GM23338 (cell line): ENCODE measurements around the gene HGFAC. TPM values are rescaled to one million over a fixed set of nuclear protein-coding genes. Genes with fewer than 3 reads are reported as not detected.

Source experiments
- ATAC-seq: fragments of 200-7000 bp; cut with Tn5 transposase; 3 replicates; pipeline ENCODE4 v1.9.1; 2020
- DNase-seq: peaks from one replicate; pipeline ENCODE4 v3.0.0-alpha.2; 2015; ENCODE audit warnings: low spot score
- H2AFZ ChIP-seq: fragments of 200-600 bp; sonication (generic); 2 replicates; pipeline ENCODE4 v1.8.0; 2016; ENCODE audit warnings: antibody characterized with exemption, mild to moderate bottlenecking, moderate library complexity
- H3F3A ChIP-seq: fragments of 200-600 bp; sonication (generic); replicated peaks from 2 replicates; pipeline ENCODE4 v1.8.0; 2017; ENCODE audit warnings: antibody characterized with exemption, mixed run types, low read depth
- H3K27ac ChIP-seq: fragments of 200-600 bp; sonication (generic); 2 replicates; pipeline ENCODE4 v1.6.1; 2016; ENCODE audit warnings: low read depth
- H3K27me3 ChIP-seq: fragments of 200-600 bp; sonication (generic); 2 replicates; pipeline ENCODE4 v1.8.0; 2016; ENCODE audit warnings: mild to moderate bottlenecking, mixed run types, moderate library complexity; ENCODE audit not compliant: insufficient read depth
- H3K36me3 ChIP-seq: fragments of 200-600 bp; sonication (generic); 2 replicates; pipeline ENCODE4 v1.8.0; 2016; ENCODE audit warnings: mild to moderate bottlenecking; ENCODE audit not compliant: insufficient read depth
- H3K4me1 ChIP-seq: fragments of 200-600 bp; sonication (generic); 2 replicates; pipeline ENCODE4 v1.8.0; 2016; ENCODE audit warnings: mild to moderate bottlenecking, moderate library complexity; ENCODE audit not compliant: insufficient read depth
- H3K4me2 ChIP-seq: fragments of 200-600 bp; sonication (generic); 2 replicates; pipeline ENCODE4 v1.7.1; 2017; ENCODE audit warnings: mixed run types
- H3K4me3 ChIP-seq: fragments of 200-600 bp; sonication (generic); 2 replicates; pipeline ENCODE4 v1.6.1; 2016; ENCODE audit warnings: mixed run types
- H3K79me2 ChIP-seq: fragments of 200-600 bp; sonication (generic); replicated peaks from 2 replicates; pipeline ENCODE4 v1.8.0; 2017; ENCODE audit warnings: mild to moderate bottlenecking; ENCODE audit not compliant: insufficient read depth
- H3K9me2 ChIP-seq: fragments of 200-600 bp; sonication (generic); 2 replicates; pipeline ENCODE4 v1.8.0; 2017; ENCODE audit not compliant: insufficient read depth
- H4K20me1 ChIP-seq: fragments of 200-600 bp; sonication (generic); replicated peaks from 2 replicates; pipeline ENCODE4 v1.8.0; 2017; ENCODE audit warnings: mild to moderate bottlenecking; ENCODE audit not compliant: insufficient read depth
- H3K27ac Mint-ChIP-seq: 2 replicates; pipeline ENCODE4 v1.8.0; 2020; ENCODE audit warnings: inconsistent platforms, mild to moderate bottlenecking, moderate library complexity, mixed read lengths
- H3K27me3 Mint-ChIP-seq: 3 replicates; pipeline ENCODE4 v1.8.0; 2022; ENCODE audit warnings: low read depth, mild to moderate bottlenecking, moderate library complexity, mixed read lengths, inconsistent platforms; ENCODE audit not compliant: insufficient read depth, poor library complexity
- H3K36me3 Mint-ChIP-seq: 3 replicates; pipeline ENCODE4 v1.8.0; 2021; ENCODE audit warnings: low read depth, mild to moderate bottlenecking, inconsistent platforms, moderate library complexity, mixed read lengths
- H3K4me1 Mint-ChIP-seq: 3 replicates; pipeline ENCODE4 v1.8.0; 2020; ENCODE audit warnings: mild to moderate bottlenecking, inconsistent platforms, mixed read lengths
- H3K4me3 Mint-ChIP-seq: 3 replicates; pipeline ENCODE4 v1.8.0; 2021; ENCODE audit warnings: moderate library complexity, mild to moderate bottlenecking, inconsistent platforms, mixed read lengths
- H3K9me3 Mint-ChIP-seq: 3 replicates; pipeline ENCODE4 v1.8.0; 2020; ENCODE audit warnings: moderate library complexity, mild to moderate bottlenecking, inconsistent platforms, mixed read lengths
- CREB1 ChIP-seq: fragments of 250-450 bp; sonication (Bioruptor Pico); IDR thresholded peaks from 2 replicates; pipeline ENCODE4 v1.5.0; 2020; ENCODE audit warnings: low read depth, mild to moderate bottlenecking, moderate library complexity
- EZH2 ChIP-seq: fragments of 200-600 bp; sonication (generic); IDR thresholded peaks from one replicate; pipeline ENCODE4 v1.8.0; 2017; ENCODE audit warnings: antibody characterized with exemption, mild to moderate bottlenecking, low read depth; ENCODE audit not compliant: unreplicated experiment
- EZH2phosphoT487 ChIP-seq: fragments of 200-600 bp; sonication (generic); IDR thresholded peaks from one replicate; pipeline ENCODE4 v1.8.1; 2018; ENCODE audit warnings: antibody characterized with exemption; ENCODE audit not compliant: unreplicated experiment
- JUNB ChIP-seq: IDR thresholded peaks from one replicate; pipeline ENCODE4 v1.6.1; 2016; ENCODE audit warnings: antibody characterized with exemption; ENCODE audit not compliant: unreplicated experiment
- NANOG ChIP-seq: IDR thresholded peaks from 2 replicates; pipeline ENCODE4 v1.6.1; 2016; ENCODE audit warnings: antibody characterized with exemption, borderline replicate concordance
- POLR2AphosphoS5 ChIP-seq: IDR thresholded peaks from 2 replicates; pipeline ENCODE4 v1.6.1; 2016; ENCODE audit warnings: antibody characterized with exemption, low read depth
- STAT1 ChIP-seq: IDR thresholded peaks from one replicate; pipeline ENCODE4 v1.6.1; 2016; ENCODE audit warnings: antibody characterized with exemption; ENCODE audit not compliant: unreplicated experiment
- ZNF114 ChIP-seq: fragments of 250-450 bp; sonication (Bioruptor Pico); IDR thresholded peaks from 2 replicates; pipeline ENCODE4 v1.5.0; 2020; ENCODE audit warnings: mild to moderate bottlenecking, moderate library complexity
- ZNF331 ChIP-seq: fragments of 250-450 bp; sonication (Bioruptor Pico); IDR thresholded peaks from 2 replicates; pipeline ENCODE4 v1.5.0; 2020; ENCODE audit warnings: low read depth, mild to moderate bottlenecking, moderate library complexity
- polyA plus RNA-seq: library from polyadenylated mRNA; unstranded; fragments of >200 nt; fragmentation: Nextera tagmentation; extraction: Ambion mirVana; gene quantifications from 2 replicates; pipeline ENCODE4 v1.2.1, GENCODE V29; 2016
- total RNA-seq: library from RNA; depleted of rRNA; stranded (reverse); fragments of >200 nt; shearing (Covaris generic); gene quantifications from 2 replicates; pipeline ENCODE4 v1.2.3, GENCODE V29; 2014
- TF ChIP-seq, protein P1 (sequence below): IDR thresholded peaks from one replicate; pipeline ENCODE4 v1.6.1; 2018; ENCODE audit warnings: antibody characterized with exemption; ENCODE audit not compliant: unreplicated experiment
- TF ChIP-seq, protein P2 (sequence below): fragments of 250-450 bp; sonication (Bioruptor Pico); IDR thresholded peaks from 2 replicates; pipeline ENCODE4 v1.5.0; 2020; ENCODE audit warnings: mild to moderate bottlenecking, moderate library complexity
- TF ChIP-seq, protein P3 (sequence below): IDR thresholded peaks from 2 replicates; pipeline ENCODE4 v1.6.1; 2016; ENCODE audit warnings: antibody characterized with exemption
- TF ChIP-seq, protein P4 (sequence below), 2 experiments: fragments of 200-600 bp in 1 of 2; sonication (generic) in 1 of 2; conservative IDR thresholded peaks; 2 replicates each; pipeline versions ENCODE4 v1.5.1 to v1.6.1; 2016 to 2017; ENCODE audit warnings: antibody characterized with exemption in 2 of 2, low read depth in 2 of 2, mild to moderate bottlenecking in 2 of 2, moderate library complexity in 1 of 2

Gene HGFAC
- total and polyA plus RNA-seq, 2 experiments from 2014 or later = 0.94 TPM; not detected in 1

- H3K4me3 Mint-ChIP-seq = no peak overlapping the region
- peaks cover 9% of the 10 kb centered on the region; the same call in 1 of the 3 replicates for H3K4me1 Mint-ChIP-seq
- Histone ChIP-seq H3K27me3 (no peaks in the 10 kb centered on the region), H3F3A (no peaks in the 10 kb centered on the region), H3K36me3 (no peaks in the 10 kb centered on the region), H3K27ac (no peak overlapping the region), H3K4me3 (no peak overlapping the region), H4K20me1 (no peaks in the 10 kb centered on the region), H3K4me2 (no peak overlapping the region), H3K4me1 (no peaks in the 10 kb centered on the region), H2AFZ (no peak overlapping the region), H3K79me2 (no peaks in the 10 kb centered on the region), H3K9me2 (no peaks in the 10 kb centered on the region)
- H3K27ac Mint-ChIP-seq = no peak overlapping the region
- no peaks in the 10 kb centered on the region for H3K36me3 Mint-ChIP-seq
- peaks cover 2% of the 10 kb centered on the region for H3K27me3 Mint-ChIP-seq
- no peaks in the 10 kb centered on the region for H3K9me3 Mint-ChIP-seq
- ATAC-seq (no peak), DNase-seq (no peak)
- TF ChIP-seq ZNF331 (CRISPR knock-in tag) (no peak), POLR2AphosphoS5 (no peak), JUNB (no peak), ZNF114 (CRISPR knock-in tag) (no peak), NANOG (no peak), STAT1 (no peak), EZH2 (no peak), EZH2phosphoT487 (no peak), CREB1 (no peak)
- TF ChIP-seq, protein P1, sequence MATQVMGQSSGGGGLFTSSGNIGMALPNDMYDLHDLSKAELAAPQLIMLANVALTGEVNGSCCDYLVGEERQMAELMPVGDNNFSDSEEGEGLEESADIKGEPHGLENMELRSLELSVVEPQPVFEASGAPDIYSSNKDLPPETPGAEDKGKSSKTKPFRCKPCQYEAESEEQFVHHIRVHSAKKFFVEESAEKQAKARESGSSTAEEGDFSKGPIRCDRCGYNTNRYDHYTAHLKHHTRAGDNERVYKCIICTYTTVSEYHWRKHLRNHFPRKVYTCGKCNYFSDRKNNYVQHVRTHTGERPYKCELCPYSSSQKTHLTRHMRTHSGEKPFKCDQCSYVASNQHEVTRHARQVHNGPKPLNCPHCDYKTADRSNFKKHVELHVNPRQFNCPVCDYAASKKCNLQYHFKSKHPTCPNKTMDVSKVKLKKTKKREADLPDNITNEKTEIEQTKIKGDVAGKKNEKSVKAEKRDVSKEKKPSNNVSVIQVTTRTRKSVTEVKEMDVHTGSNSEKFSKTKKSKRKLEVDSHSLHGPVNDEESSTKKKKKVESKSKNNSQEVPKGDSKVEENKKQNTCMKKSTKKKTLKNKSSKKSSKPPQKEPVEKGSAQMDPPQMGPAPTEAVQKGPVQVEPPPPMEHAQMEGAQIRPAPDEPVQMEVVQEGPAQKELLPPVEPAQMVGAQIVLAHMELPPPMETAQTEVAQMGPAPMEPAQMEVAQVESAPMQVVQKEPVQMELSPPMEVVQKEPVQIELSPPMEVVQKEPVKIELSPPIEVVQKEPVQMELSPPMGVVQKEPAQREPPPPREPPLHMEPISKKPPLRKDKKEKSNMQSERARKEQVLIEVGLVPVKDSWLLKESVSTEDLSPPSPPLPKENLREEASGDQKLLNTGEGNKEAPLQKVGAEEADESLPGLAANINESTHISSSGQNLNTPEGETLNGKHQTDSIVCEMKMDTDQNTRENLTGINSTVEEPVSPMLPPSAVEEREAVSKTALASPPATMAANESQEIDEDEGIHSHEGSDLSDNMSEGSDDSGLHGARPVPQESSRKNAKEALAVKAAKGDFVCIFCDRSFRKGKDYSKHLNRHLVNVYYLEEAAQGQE = no peak
- TF ChIP-seq, protein P2, sequence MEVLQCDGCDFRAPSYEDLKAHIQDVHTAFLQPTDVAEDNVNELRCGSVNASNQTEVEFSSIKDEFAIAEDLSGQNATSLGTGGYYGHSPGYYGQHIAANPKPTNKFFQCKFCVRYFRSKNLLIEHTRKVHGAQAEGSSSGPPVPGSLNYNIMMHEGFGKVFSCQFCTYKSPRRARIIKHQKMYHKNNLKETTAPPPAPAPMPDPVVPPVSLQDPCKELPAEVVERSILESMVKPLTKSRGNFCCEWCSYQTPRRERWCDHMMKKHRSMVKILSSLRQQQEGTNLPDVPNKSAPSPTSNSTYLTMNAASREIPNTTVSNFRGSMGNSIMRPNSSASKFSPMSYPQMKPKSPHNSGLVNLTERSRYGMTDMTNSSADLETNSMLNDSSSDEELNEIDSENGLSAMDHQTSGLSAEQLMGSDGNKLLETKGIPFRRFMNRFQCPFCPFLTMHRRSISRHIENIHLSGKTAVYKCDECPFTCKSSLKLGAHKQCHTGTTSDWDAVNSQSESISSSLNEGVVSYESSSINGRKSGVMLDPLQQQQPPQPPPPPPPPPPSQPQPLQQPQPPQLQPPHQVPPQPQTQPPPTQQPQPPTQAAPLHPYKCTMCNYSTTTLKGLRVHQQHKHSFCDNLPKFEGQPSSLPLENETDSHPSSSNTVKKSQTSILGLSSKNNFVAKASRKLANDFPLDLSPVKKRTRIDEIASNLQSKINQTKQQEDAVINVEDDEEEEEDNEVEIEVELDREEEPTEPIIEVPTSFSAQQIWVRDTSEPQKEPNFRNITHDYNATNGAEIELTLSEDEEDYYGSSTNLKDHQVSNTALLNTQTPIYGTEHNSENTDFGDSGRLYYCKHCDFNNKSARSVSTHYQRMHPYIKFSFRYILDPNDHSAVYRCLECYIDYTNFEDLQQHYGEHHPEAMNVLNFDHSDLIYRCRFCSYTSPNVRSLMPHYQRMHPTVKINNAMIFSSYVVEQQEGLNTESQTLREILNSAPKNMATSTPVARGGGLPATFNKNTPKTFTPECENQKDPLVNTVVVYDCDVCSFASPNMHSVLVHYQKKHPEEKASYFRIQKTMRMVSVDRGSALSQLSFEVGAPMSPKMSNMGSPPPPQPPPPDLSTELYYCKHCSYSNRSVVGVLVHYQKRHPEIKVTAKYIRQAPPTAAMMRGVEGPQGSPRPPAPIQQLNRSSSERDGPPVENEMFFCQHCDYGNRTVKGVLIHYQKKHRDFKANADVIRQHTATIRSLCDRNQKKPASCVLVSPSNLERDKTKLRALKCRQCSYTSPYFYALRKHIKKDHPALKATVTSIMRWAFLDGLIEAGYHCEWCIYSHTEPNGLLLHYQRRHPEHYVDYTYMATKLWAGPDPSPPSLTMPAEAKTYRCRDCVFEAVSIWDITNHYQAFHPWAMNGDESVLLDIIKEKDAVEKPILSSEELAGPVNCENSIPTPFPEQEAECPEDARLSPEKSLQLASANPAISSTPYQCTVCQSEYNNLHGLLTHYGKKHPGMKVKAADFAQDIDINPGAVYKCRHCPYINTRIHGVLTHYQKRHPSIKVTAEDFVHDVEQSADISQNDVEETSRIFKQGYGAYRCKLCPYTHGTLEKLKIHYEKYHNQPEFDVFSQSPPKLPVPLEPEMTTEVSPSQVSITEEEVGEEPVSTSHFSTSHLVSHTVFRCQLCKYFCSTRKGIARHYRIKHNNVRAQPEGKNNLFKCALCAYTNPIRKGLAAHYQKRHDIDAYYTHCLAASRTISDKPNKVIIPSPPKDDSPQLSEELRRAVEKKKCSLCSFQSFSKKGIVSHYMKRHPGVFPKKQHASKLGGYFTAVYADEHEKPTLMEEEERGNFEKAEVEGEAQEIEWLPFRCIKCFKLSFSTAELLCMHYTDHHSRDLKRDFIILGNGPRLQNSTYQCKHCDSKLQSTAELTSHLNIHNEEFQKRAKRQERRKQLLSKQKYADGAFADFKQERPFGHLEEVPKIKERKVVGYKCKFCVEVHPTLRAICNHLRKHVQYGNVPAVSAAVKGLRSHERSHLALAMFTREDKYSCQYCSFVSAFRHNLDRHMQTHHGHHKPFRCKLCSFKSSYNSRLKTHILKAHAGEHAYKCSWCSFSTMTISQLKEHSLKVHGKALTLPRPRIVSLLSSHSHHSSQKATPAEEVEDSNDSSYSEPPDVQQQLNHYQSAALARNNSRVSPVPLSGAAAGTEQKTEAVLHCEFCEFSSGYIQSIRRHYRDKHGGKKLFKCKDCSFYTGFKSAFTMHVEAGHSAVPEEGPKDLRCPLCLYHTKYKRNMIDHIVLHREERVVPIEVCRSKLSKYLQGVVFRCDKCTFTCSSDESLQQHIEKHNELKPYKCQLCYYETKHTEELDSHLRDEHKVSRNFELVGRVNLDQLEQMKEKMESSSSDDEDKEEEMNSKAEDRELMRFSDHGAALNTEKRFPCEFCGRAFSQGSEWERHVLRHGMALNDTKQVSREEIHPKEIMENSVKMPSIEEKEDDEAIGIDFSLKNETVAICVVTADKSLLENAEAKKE (CRISPR knock-in tag) = no peak
- TF ChIP-seq, protein P3, sequence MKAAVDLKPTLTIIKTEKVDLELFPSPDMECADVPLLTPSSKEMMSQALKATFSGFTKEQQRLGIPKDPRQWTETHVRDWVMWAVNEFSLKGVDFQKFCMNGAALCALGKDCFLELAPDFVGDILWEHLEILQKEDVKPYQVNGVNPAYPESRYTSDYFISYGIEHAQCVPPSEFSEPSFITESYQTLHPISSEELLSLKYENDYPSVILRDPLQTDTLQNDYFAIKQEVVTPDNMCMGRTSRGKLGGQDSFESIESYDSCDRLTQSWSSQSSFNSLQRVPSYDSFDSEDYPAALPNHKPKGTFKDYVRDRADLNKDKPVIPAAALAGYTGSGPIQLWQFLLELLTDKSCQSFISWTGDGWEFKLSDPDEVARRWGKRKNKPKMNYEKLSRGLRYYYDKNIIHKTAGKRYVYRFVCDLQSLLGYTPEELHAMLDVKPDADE = no peak
- TF ChIP-seq, protein P4, sequence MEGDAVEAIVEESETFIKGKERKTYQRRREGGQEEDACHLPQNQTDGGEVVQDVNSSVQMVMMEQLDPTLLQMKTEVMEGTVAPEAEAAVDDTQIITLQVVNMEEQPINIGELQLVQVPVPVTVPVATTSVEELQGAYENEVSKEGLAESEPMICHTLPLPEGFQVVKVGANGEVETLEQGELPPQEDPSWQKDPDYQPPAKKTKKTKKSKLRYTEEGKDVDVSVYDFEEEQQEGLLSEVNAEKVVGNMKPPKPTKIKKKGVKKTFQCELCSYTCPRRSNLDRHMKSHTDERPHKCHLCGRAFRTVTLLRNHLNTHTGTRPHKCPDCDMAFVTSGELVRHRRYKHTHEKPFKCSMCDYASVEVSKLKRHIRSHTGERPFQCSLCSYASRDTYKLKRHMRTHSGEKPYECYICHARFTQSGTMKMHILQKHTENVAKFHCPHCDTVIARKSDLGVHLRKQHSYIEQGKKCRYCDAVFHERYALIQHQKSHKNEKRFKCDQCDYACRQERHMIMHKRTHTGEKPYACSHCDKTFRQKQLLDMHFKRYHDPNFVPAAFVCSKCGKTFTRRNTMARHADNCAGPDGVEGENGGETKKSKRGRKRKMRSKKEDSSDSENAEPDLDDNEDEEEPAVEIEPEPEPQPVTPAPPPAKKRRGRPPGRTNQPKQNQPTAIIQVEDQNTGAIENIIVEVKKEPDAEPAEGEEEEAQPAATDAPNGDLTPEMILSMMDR (conservative IDR thresholded peaks at IDR 0.05; ENCODE audit: low read depth in 2 of 2) = no peak
Measured at GRCh38 chr4:3439391-3439790, 2.4 kb upstream of the HGFAC start.
